Suprapubic skin (tissue), 4 donors: ENCODE results near the gene GOT1. TPM values are rescaled to one million over a fixed set of nuclear protein-coding genes. Genes with fewer than 3 reads are reported as not detected.

Source experiments
- DNase-seq, 2 donors: peaks; one replicate each; pipeline ENCODE4 v3.0.0-alpha.2; 2019; ENCODE audit warnings: low spot score in 2 of 2
- H3K27ac ChIP-seq: fragments of 200-600 bp; sonication (generic); one replicate; pipeline ENCODE4 v1.5.1; 2019
- H3K27me3 ChIP-seq: fragments of 200-600 bp; sonication (generic); one replicate; pipeline ENCODE4 v1.5.1; 2019
- H3K36me3 ChIP-seq: fragments of 200-600 bp; sonication (generic); one replicate; pipeline ENCODE4 v1.5.1; 2019
- H3K4me1 ChIP-seq: fragments of 200-600 bp; sonication (generic); one replicate; pipeline ENCODE4 v1.5.1; 2019
- H3K4me3 ChIP-seq: fragments of 200-600 bp; sonication (generic); one replicate; pipeline ENCODE4 v1.5.1; 2019; ENCODE audit warnings: mild to moderate bottlenecking
- H3K9me3 ChIP-seq: fragments of 200-600 bp; sonication (generic); one replicate; pipeline ENCODE4 v1.5.1; 2019
- EP300 ChIP-seq: sonication (generic); formaldehyde crosslinking; IDR thresholded peaks from one replicate; pipeline ENCODE4 v1.6.1; 2017; ENCODE audit warnings: antibody characterized with exemption
- POLR2A ChIP-seq, 2 donors: fragments of 450-650 bp; IDR thresholded peaks; one replicate each; pipeline ENCODE4 v1.6.1; 2017; ENCODE audit warnings: antibody characterized with exemption in 2 of 2, mild to moderate bottlenecking in 2 of 2, moderate library complexity in 2 of 2
- POLR2AphosphoS5 ChIP-seq, 3 donors: sonication (generic); formaldehyde crosslinking; IDR thresholded peaks; one replicate each; pipeline ENCODE4 v1.6.1; 2017; ENCODE audit warnings: antibody characterized with exemption in 3 of 3
- WGBS: methylation state at CpG from one replicate; pipeline ENCODE4 v1.1.5; 2018; 5-methylcytosine and 5-hydroxymethylcytosine counted together
- total RNA-seq, 4 donors: library from RNA; depleted of rRNA; stranded (reverse); fragments of >200 nt; gene quantifications; one replicate each; pipeline ENCODE4 v1.1.0, GENCODE V29; 2016
- TF ChIP-seq, protein P1 (sequence below), 2 donors: fragments of 200-600 bp in 1 of 2; fragments of 450-650 bp in 1 of 2; sonication (generic) in 1 of 2; IDR thresholded peaks; one replicate each; pipeline ENCODE4 v1.5.1; 2016 to 2019; ENCODE audit warnings: antibody characterized with exemption in 2 of 2, mild to moderate bottlenecking in 1 of 2, moderate library complexity in 1 of 2

Gene GOT1
- total RNA-seq, 4 donors from 2014 or later, result 16.9 to 46.2 (median 31.7) TPM

DNA sequence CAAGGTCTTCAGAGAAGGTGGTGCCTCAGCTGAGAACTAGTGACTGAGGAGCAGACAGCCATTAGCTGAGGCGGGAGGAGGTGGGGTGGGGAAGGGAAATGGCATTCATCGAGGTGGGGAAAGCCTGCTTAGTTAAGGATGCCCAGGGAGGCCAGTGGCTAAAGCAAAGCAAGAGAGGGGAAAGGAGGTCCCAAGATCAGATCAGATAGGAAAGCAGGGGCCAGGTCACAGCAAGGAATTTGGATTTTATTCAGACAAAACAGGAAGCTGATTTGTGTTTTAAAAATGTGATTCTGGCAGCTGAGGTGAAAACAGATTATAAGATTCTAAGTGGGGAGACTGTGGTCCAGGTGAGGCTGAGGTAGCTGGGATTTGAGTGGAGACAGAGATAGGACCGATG is 55.5 kb downstream of the GOT1 start:
- Histone ChIP-seq H3K27ac (no peak overlapping the region), H3K4me3 (no peak overlapping the region), H3K9me3 (no peaks in the 10 kb centered on the region), H3K27me3 (no peaks in the 10 kb centered on the region), H3K36me3 (no peaks in the 10 kb centered on the region), H3K4me1 (no peaks in the 10 kb centered on the region)
- no peak for TF ChIP-seq POLR2AphosphoS5 (IDR thresholded peaks at IDR 0.05)
- TF ChIP-seq POLR2A (IDR thresholded peaks at IDR 0.05), result no peak
- no peak for TF ChIP-seq EP300
- TF ChIP-seq, protein P1, sequence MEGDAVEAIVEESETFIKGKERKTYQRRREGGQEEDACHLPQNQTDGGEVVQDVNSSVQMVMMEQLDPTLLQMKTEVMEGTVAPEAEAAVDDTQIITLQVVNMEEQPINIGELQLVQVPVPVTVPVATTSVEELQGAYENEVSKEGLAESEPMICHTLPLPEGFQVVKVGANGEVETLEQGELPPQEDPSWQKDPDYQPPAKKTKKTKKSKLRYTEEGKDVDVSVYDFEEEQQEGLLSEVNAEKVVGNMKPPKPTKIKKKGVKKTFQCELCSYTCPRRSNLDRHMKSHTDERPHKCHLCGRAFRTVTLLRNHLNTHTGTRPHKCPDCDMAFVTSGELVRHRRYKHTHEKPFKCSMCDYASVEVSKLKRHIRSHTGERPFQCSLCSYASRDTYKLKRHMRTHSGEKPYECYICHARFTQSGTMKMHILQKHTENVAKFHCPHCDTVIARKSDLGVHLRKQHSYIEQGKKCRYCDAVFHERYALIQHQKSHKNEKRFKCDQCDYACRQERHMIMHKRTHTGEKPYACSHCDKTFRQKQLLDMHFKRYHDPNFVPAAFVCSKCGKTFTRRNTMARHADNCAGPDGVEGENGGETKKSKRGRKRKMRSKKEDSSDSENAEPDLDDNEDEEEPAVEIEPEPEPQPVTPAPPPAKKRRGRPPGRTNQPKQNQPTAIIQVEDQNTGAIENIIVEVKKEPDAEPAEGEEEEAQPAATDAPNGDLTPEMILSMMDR (IDR thresholded peaks at IDR 0.05), result no peak
- no peak for DNase-seq
- 76% methylated on average over 3 of the region's 3 CpGs for WGBS

- H3K27me3 ChIP-seq, result no peaks in the 10 kb centered on the region
- 70% methylated on average over 2 of the region's 2 CpGs for WGBS
- DNase-seq, result no peak
- H3K9me3 ChIP-seq, result no peaks in the 10 kb centered on the region
- no peak overlapping the region for H3K27ac ChIP-seq
- H3K4me1 ChIP-seq, result no peaks in the 10 kb centered on the region
- no peak overlapping the region for H3K4me3 ChIP-seq
- TF ChIP-seq POLR2AphosphoS5 (IDR thresholded peaks at IDR 0.05), result no peak
- TF ChIP-seq POLR2A (IDR thresholded peaks at IDR 0.05), result no peak
- no peak for TF ChIP-seq EP300
- TF ChIP-seq, protein P1 (IDR thresholded peaks at IDR 0.05), result no peak
- H3K36me3 ChIP-seq, result no peaks in the 10 kb centered on the region
These were observed 55.9 kb downstream of the GOT1 start for GRCh38 chr10:99374526-99374925.

DNA sequence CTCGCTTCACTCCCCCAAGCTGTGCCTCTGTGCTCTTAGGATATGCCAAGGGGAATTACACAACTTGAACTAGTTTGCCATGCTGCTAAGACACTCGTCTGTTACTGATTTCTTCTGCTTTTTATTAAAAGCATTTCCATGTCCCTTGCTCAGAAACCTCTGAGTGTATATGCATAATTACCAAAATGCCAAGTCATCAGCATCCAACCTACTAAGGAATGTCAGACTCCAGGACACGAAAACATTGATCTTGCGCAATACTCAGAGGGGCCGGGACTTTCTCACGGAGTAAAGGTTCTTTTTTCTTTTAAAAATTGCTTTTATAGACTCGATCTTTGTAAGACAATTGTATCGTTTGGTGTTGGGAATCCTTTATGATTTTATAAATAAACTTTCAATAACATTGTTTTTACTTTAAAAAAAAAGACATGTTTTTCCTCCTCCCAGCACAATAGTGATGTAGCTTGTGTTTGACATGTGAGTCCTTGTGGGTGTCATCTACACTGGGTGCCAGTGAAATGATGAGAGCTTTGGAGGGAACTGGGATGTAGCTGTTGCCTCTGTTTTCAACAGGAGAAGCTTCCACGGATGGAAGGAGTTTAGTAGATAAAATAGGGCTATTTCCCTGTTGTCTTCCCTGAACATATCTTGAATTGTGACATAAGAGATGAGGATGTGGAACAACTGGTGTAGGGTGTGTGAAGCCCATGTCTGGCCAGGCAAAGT is 57.7 kb downstream of the GOT1 start:
- H3K4me3 ChIP-seq, result no peak overlapping the region
- no peaks in the 10 kb centered on the region for H3K27me3 ChIP-seq
- no peaks in the 10 kb centered on the region for H3K9me3 ChIP-seq
- no peak for DNase-seq
- H3K36me3 ChIP-seq, result no peaks in the 10 kb centered on the region
- 55% methylated on average over 9 of the region's 9 CpGs for WGBS
- H3K4me1 ChIP-seq, result no peaks in the 10 kb centered on the region
- H3K27ac ChIP-seq, result no peak overlapping the region
- TF ChIP-seq, protein P1 (IDR thresholded peaks at IDR 0.05), result no peak
- no peak for TF ChIP-seq EP300
- no peak for TF ChIP-seq POLR2AphosphoS5 (IDR thresholded peaks at IDR 0.05)
- TF ChIP-seq POLR2A (IDR thresholded peaks at IDR 0.05), result no peak

GRCh38 chr10:99370993-99371392 is 59.4 kb downstream of the GOT1 start:
- H3K4me1 ChIP-seq, result no peaks in the 10 kb centered on the region
- no peaks in the 10 kb centered on the region for H3K9me3 ChIP-seq
- no peak overlapping the region for H3K4me3 ChIP-seq
- no peak for TF ChIP-seq POLR2AphosphoS5 (IDR thresholded peaks at IDR 0.05)
- TF ChIP-seq, protein P1 (IDR thresholded peaks at IDR 0.05), result peak in 1 of 2 donors; percentile 16
- 47% methylated on average over 2 of the region's 2 CpGs for WGBS
- DNase-seq, result no peak
- no peaks in the 10 kb centered on the region for H3K27me3 ChIP-seq
- H3K27ac ChIP-seq, result no peak overlapping the region
- H3K36me3 ChIP-seq, result no peaks in the 10 kb centered on the region

GRCh38 chr10:99369551-99369950 is 60.9 kb downstream of the GOT1 start:
- WGBS, result 85% methylated on average over 3 of the region's 3 CpGs
- DNase-seq, result no peak
- Histone ChIP-seq H3K9me3 (no peaks in the 10 kb centered on the region), H3K27ac (no peak overlapping the region), H3K4me1 (no peaks in the 10 kb centered on the region), H3K27me3 (no peaks in the 10 kb centered on the region), H3K36me3 (no peaks in the 10 kb centered on the region), H3K4me3 (no peak overlapping the region)
- TF ChIP-seq, protein P1 (IDR thresholded peaks at IDR 0.05), result no peak
- TF ChIP-seq POLR2A (IDR thresholded peaks at IDR 0.05) (no peak), EP300 (no peak), POLR2AphosphoS5 (IDR thresholded peaks at IDR 0.05) (no peak)
